Activated naive CD4-positive, alpha-beta T cell treated with anti-CD3 and anti-CD28 coated beads for 36 hours (primary cell): ENCODE results near the gene THRB. TPM values are rescaled to one million over a fixed set of nuclear protein-coding genes. Genes with fewer than 3 reads are reported as not detected.

Source experiments
- CTCF ChIA-PET: fragments of 350-600 bp; sonication (Branson Sonifier 250); formaldehyde crosslinking; loops from one replicate; lab custom pipeline; 2021; ENCODE audit warnings: antibody characterized with exemption; lab: Charles Lee
- DNase-seq: peaks from one replicate; pipeline ENCODE4 v3.0.0-alpha.2; 2020
- H3K27ac Mint-ChIP-seq: one replicate; pipeline ENCODE4 v1.8.0; 2021; ENCODE audit warnings: mild to moderate bottlenecking, mixed read lengths
- H3K27me3 Mint-ChIP-seq: one replicate; pipeline ENCODE4 v1.8.0; 2021; ENCODE audit warnings: low read depth, mixed read lengths
- H3K36me3 Mint-ChIP-seq: one replicate; pipeline ENCODE4 v1.8.0; 2021; ENCODE audit warnings: low read depth, mixed read lengths
- H3K4me1 Mint-ChIP-seq: one replicate; pipeline ENCODE4 v1.8.0; 2021; ENCODE audit warnings: low read depth, mixed read lengths
- H3K4me3 Mint-ChIP-seq: one replicate; pipeline ENCODE4 v1.8.0; 2021; ENCODE audit warnings: mild to moderate bottlenecking, moderate library complexity, mixed read lengths
- H3K9me3 Mint-ChIP-seq: one replicate; pipeline ENCODE4 v1.8.0; 2021; ENCODE audit warnings: mixed read lengths
- intact Hi-C: fragments of 100-400 bp; cut with micrococcal nuclease; formaldehyde crosslinking; loops from one replicate; pipeline ENCODE4 v1.15.1; 2023
- total RNA-seq, 2 experiments: library from RNA; stranded (reverse); gene quantifications; one replicate each; pipeline ENCODE4 v1.2.3, GENCODE V29; 2021

The THRB gene
- total RNA-seq, 2 experiments from 2014 or later, result not detected

DNA sequence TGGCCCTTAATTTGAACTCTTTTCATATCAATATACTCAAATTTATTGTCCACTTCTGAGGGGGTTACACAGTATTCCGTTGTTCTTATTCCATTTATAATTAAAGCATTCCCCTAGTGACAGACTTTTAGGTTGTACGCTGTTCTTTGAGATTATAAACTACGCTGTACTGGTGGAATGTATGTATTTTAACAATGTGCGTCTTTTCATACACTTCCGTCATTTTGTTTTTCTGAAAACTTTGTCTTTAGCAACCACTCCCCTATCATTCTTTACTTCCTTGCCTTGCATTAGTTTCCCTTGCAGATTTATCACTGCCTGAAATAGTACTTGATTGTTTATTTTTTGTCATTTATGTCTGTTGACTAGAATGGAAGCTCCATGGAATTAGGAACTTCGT is 137.0 kb downstream of the THRB start:
- CTCF ChIA-PET, result no interaction called here
- H3K27ac Mint-ChIP-seq, result no peak overlapping the region
- H3K4me1 Mint-ChIP-seq, result no peaks in the 10 kb centered on the region
- no peak overlapping the region for H3K4me3 Mint-ChIP-seq
- no peaks in the 10 kb centered on the region for H3K27me3 Mint-ChIP-seq
- intact Hi-C loops, result no loop called here
- no peaks in the 10 kb centered on the region for H3K9me3 Mint-ChIP-seq
- no peaks in the 10 kb centered on the region for H3K36me3 Mint-ChIP-seq
- no peak for DNase-seq

DNA sequence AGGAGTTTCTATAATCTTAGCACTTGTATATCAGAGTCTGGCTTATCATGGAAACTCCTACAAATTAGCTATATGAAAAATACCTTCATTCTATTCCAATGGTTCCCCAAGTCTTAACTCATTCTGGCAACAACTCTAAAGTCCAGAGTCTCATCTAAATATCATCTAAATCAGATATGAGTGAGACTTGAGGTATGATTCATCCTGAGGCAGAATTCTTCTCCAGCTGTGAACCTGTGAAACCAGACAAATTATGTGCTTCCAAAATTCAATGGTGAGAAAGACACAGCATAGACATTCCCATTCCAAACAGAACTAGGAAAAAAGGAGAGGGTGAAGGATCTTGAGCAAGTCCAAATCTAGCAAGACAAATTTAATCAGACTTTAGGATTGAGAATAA is 138.8 kb downstream of the THRB start:
- Mint-ChIP-seq H3K4me3 (no peak overlapping the region), H3K4me1 (no peaks in the 10 kb centered on the region), H3K27me3 (no peaks in the 10 kb centered on the region), H3K36me3 (no peaks in the 10 kb centered on the region), H3K9me3 (no peaks in the 10 kb centered on the region), H3K27ac (no peak overlapping the region)
- no peak for DNase-seq
- CTCF ChIA-PET, result no interaction called here
- intact Hi-C loops, result no loop called here

DNA sequence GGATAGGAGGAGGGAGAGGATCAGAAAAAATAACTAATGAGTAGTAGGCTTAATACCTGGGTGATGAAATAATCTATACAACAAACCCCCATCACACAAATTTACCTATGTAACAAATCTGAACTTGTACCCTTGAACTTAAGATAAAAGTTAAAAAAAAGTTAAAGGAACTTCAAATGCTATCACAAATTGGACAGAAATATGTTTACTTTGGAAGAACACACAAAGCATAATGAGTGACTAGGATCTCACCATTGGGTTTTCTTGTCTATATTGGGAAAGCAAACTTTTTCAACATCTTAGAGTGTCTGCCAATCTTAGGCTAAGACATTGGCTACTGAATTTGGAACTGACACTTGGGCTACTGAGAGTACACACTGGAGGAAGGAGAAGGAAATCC is 140.4 kb downstream of the THRB start:
- H3K36me3 Mint-ChIP-seq, result no peaks in the 10 kb centered on the region
- H3K27me3 Mint-ChIP-seq, result no peaks in the 10 kb centered on the region

DNA sequence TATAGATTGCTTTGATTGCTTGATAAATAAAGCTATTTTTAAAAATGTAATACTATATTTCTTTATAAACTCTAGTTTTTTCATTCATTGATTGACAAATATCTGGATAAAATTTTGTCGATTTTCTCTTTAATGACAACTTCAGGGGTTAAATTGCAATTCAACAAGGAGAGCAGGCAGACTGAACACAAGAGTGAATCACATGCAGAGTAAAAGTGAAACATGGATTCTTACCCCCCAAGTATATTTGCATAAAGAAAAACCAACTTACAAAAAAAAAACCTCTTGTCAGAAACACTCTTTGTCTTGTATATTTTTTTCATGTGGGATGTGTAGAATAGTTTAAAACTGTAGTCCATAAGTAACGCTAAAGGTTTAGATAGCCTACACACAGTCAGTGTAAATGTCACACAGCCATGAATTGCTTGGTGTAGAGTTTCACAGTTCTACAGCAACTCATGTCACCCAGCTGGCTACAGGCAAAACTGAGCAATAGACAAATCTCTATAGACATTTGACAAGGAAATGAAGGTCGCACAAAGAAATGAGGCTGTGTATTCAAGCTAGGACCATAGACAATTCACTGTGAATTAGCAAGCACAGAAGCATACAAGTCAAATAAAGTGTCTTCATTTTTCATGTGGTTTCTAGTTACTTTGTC is 141.6 kb downstream of the THRB start:
- Mint-ChIP-seq H3K4me3 (no peak overlapping the region), H3K27ac (no peak overlapping the region), H3K4me1 (no peaks in the 10 kb centered on the region), H3K27me3 (no peaks in the 10 kb centered on the region), H3K36me3 (no peaks in the 10 kb centered on the region), H3K9me3 (no peaks in the 10 kb centered on the region)
- intact Hi-C loops, result no loop called here
- CTCF ChIA-PET, result no interaction called here
- no peak for DNase-seq

More for the DNA sequence above, 140.4 kb downstream of the THRB start:
- no peak for DNase-seq
- Mint-ChIP-seq H3K4me3 (no peak overlapping the region), H3K9me3 (no peaks in the 10 kb centered on the region), H3K27ac (no peak overlapping the region), H3K4me1 (no peaks in the 10 kb centered on the region)
- CTCF ChIA-PET, result no interaction called here
- intact Hi-C loops, result no loop called here

DNA sequence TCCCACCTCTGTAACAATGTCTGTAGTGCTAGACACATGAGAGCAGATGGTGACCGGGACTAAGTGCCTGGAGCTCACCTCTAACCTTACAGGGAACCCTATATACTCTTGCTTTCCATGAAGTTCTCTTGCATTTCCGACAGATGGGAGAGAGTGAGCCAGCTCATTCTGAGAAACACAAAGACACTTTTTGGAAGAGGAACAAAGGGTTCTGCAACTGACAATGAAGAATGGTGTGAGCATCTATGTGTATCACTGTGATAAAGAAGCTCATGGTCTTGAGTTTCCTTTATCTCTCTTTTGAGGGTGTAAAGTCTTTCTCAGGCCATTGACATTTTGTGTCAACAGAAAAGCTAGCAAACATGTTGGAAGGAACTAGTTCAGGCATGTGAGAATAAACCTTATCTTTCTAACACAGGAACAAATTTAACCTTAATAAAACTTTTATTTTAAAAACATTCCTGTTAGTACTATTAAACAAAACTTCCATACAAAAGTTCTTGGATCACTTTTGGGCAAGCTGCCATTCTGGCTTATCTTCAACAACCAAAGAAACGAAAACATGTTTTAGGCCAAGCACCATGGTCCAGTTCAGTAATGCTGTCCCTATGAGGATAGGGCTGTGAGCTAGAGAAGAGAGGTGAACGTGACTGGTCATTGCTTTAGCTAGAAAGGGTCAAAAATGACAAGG is 142.7 kb downstream of the THRB start:
- CTCF ChIA-PET, result no interaction called here

DNA sequence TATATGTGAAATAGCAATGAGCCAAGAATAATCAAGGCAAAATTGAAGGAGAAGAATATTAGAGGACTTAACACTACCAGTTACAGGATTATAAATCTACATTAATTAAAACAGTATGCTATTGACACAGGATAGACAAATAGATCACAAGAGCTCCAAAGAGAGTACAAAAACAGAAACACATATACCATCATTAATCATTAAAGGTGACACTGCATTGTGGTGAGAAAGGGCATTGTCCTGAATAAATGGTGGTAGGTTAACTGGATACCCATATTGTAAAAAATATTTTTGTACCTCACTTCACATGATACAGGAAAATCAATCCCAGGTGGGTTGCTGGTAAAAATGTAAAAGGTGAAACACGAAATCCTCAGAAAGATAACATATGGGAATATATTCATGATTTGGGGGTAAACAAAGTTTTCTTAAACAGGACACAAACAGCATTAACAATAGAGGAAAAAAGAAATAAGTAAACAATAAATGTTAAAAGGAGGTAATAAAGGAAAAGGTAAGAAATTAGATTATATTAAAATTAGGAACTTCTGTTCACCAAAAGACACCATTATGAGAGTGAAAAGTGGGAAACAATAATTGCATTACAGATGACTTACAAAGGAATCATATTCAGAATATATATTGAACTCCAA is 145.2 kb downstream of the THRB start:
- no peak overlapping the region for H3K4me3 Mint-ChIP-seq
- CTCF ChIA-PET, result no interaction called here

More for the DNA sequence above, 142.7 kb downstream of the THRB start:
- Mint-ChIP-seq H3K9me3 (no peaks in the 10 kb centered on the region), H3K4me3 (no peak overlapping the region), H3K27me3 (no peaks in the 10 kb centered on the region), H3K36me3 (no peaks in the 10 kb centered on the region), H3K4me1 (no peaks in the 10 kb centered on the region), H3K27ac (no peak overlapping the region)
- DNase-seq, result no peak
- intact Hi-C loops, result no loop called here

DNA sequence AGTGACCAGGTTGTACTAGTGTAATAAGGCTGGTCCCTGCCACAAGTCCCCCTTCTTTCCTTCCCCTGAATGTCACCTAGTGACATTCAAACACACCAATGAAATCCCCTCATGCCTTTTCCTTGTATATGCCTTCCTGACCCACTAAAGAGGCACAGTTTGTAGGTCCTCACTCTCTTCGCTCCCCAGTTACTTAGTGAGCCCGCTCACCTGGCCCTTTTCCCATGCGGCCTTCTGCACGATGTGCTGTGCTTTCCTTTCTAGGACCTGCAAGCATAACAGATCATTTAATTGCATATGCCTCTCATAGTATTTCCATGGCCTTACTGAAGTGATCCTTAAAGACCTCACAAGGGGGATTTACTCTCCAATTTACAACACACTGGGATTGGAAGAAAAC is 146.3 kb downstream of the THRB start:
- Mint-ChIP-seq H3K4me1 (no peaks in the 10 kb centered on the region), H3K9me3 (no peaks in the 10 kb centered on the region), H3K36me3 (no peaks in the 10 kb centered on the region), H3K27me3 (no peaks in the 10 kb centered on the region), H3K27ac (no peak overlapping the region), H3K4me3 (no peak overlapping the region)
- no peak for DNase-seq
- intact Hi-C loops, result no loop called here
- CTCF ChIA-PET, result no interaction called here

More for the DNA sequence above, 145.2 kb downstream of the THRB start:
- no peaks in the 10 kb centered on the region for H3K9me3 Mint-ChIP-seq
- intact Hi-C loops, result no loop called here
- no peak overlapping the region for H3K27ac Mint-ChIP-seq
- DNase-seq, result no peak
- H3K36me3 Mint-ChIP-seq, result no peaks in the 10 kb centered on the region
- no peaks in the 10 kb centered on the region for H3K4me1 Mint-ChIP-seq
- no peaks in the 10 kb centered on the region for H3K27me3 Mint-ChIP-seq

DNA sequence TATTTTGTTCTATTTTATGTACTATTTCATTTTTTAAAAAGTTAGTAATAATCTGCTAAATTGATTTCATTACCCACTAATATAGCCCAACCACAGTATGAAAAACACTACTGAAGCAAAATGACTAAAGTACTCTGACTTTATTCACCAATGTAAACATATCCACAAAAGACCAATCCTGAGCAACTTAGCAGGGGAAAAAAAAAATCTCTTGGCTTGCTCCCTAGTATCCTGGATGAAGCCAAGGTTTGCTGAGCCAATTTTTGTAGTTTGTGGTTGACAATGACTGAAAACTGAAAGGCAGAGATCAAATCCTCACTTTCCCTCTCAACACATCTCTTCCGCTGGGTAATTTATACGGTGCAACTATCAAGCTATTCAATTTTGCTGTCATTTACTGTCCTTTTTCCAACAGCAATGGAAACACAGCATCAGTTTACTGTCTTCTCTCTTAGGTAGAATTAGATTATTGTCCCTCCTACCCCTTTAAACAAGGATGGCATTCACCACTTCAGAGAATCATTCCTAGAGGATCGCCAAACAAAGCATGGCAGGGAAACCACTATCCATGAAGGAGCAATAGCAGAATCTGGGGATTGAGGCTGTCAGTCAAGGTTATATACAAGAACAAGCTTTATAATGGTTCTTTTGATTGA is 149.7 kb downstream of the THRB start:
- Mint-ChIP-seq H3K36me3 (no peaks in the 10 kb centered on the region), H3K4me1 (no peaks in the 10 kb centered on the region), H3K4me3 (no peak overlapping the region), H3K27me3 (no peaks in the 10 kb centered on the region), H3K27ac (no peak overlapping the region), H3K9me3 (no peaks in the 10 kb centered on the region)
- no peak for DNase-seq
- intact Hi-C loops, result no loop called here
- CTCF ChIA-PET, result interaction anchor here (0.6 kb wide), 1 partner anchor 568 kb away, joined by 5 read pairs; no protein-coding TSS in a partner anchor

- Mint-ChIP-seq H3K27ac (no peak overlapping the region), H3K4me3 (no peak overlapping the region), H3K4me1 (no peaks in the 10 kb centered on the region), H3K9me3 (no peaks in the 10 kb centered on the region), H3K36me3 (no peaks in the 10 kb centered on the region), H3K27me3 (no peaks in the 10 kb centered on the region)
- CTCF ChIA-PET, result no interaction called here
- DNase-seq, result no peak
- intact Hi-C loops, result no loop called here
Observed at GRCh38 chr3:24343084-24343783, 151.4 kb downstream of the THRB start.

DNA sequence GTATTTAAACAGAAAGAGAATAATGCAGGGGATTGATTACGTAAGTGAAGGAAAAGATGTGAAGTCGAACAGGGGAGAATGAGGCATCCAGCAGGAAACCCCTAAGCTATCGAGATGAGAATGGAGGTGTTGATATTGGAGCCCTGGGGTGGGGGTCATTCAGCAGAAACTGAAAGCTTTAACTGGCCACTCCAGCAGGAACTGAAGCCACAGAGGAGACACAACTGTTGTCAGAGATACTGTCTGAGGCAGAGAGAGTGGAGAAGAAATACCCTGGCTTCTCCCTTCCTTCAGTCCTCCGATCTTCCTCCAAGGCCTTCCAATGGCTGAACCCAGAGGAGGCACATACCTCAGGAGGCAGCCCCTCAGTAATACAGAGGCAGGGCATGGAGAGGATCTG is 152.4 kb downstream of the THRB start:
- no peaks in the 10 kb centered on the region for H3K9me3 Mint-ChIP-seq
- H3K4me1 Mint-ChIP-seq, result no peaks in the 10 kb centered on the region
- no peak overlapping the region for H3K27ac Mint-ChIP-seq
- H3K4me3 Mint-ChIP-seq, result no peak overlapping the region
- no peaks in the 10 kb centered on the region for H3K36me3 Mint-ChIP-seq
- no peaks in the 10 kb centered on the region for H3K27me3 Mint-ChIP-seq
- CTCF ChIA-PET, result interaction anchor here (0.5 kb wide), 1 partner anchor 393 kb away, joined by 4 read pairs; no protein-coding TSS in a partner anchor
- no peak for DNase-seq
- intact Hi-C loops, result no loop called here

DNA sequence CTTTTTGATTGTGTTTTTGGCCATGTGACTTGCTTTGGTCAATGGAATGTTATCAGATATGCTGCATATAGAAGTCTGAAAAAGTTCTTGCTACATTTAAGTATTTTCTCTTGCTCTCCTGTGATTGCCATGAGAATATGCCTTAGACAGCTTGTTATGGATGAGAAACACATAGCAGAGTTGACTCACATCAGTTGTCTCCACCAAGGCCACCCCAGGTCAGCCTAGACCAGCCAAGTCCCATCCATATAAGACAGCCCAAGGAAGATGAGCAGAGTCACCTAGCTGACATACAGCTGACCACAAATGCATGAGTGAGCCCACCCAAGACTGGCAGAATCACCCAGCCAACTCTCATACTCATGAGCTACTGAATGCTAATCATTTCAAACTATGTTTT is 153.0 kb downstream of the THRB start:
- Mint-ChIP-seq H3K27me3 (no peaks in the 10 kb centered on the region), H3K27ac (no peak overlapping the region), H3K36me3 (no peaks in the 10 kb centered on the region), H3K4me1 (no peaks in the 10 kb centered on the region), H3K9me3 (no peaks in the 10 kb centered on the region), H3K4me3 (no peak overlapping the region)
- CTCF ChIA-PET, result interaction anchor here (0.5 kb wide), 1 partner anchor 394 kb away, joined by 4 read pairs; no protein-coding TSS in a partner anchor
- intact Hi-C loops, result no loop called here
- no peak for DNase-seq

GRCh38 chr3:24340966-24341365 is 153.7 kb downstream of the THRB start:
- Mint-ChIP-seq H3K36me3 (no peaks in the 10 kb centered on the region), H3K27ac (no peak overlapping the region), H3K27me3 (no peaks in the 10 kb centered on the region), H3K9me3 (no peaks in the 10 kb centered on the region), H3K4me1 (no peaks in the 10 kb centered on the region), H3K4me3 (no peak overlapping the region)
- CTCF ChIA-PET, result no interaction called here
- intact Hi-C loops, result no loop called here
- no peak for DNase-seq
